Activated naive CD4-positive, alpha-beta T cell treated with anti-CD3 and anti-CD28 coated beads, Interleukin-2, amount 50 U/mL, for 24 hours (primary cell): ENCODE data around the gene OR10V1.
"Not testable (repeated sequence)": the region's sequence is repeated elsewhere in the genome, so short reads cannot be mapped to it uniquely, and the experiment has no call there.

Experiments
- H3K27ac Mint-ChIP-seq: one replicate; pipeline ENCODE4 v1.8.0; 2021; ENCODE audit warnings: mild to moderate bottlenecking, mixed read lengths
- H3K27me3 Mint-ChIP-seq: one replicate; pipeline ENCODE4 v1.8.0; 2021; ENCODE audit warnings: mixed read lengths
- H3K36me3 Mint-ChIP-seq: one replicate; pipeline ENCODE4 v1.8.0; 2021; ENCODE audit warnings: mixed read lengths
- H3K4me1 Mint-ChIP-seq: one replicate; pipeline ENCODE4 v1.8.0; 2021; ENCODE audit warnings: mixed read lengths
- H3K4me3 Mint-ChIP-seq: one replicate; pipeline ENCODE4 v1.8.0; 2021; ENCODE audit warnings: mild to moderate bottlenecking, mixed read lengths
- H3K9me3 Mint-ChIP-seq: one replicate; pipeline ENCODE4 v1.8.0; 2021; ENCODE audit warnings: mixed read lengths

The OR10V1 gene

DNA sequence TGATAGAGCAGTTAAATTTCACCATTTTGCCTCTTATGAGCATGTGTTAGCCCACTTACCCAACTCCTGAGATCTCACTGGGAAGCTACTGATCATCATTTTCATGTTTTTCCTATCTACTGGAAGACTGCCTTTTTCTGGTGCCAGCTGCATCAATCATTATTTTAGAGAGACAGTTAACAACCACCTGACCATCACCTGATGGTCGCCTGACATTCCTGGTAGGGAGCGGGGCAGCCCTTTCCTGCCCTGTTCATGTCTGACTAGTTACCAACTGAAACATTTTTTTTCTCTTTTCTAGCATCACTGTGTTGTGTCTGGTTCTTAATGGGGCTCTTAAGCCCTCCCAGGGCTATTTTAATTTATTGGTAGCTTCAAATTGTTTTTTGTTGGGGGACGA lies 24.6 kb downstream of the OR10V1 start:
- Mint-ChIP-seq H3K9me3 (peaks cover 17% of the 10 kb centered on the region), H3K36me3 (peaks cover 8% of the 10 kb centered on the region), H3K4me1 (peaks cover 5% of the 10 kb centered on the region), H3K27ac (no peak overlapping the region), H3K27me3 (peaks cover 22% of the 10 kb centered on the region), H3K4me3 (no peak overlapping the region)

GRCh38 chr11:59681260-59681725 lies 32.4 kb downstream of the OR10V1 start:
- H3K9me3 Mint-ChIP-seq, H3K27ac Mint-ChIP-seq, H3K4me1 Mint-ChIP-seq, H3K4me3 Mint-ChIP-seq, H3K36me3 Mint-ChIP-seq: not testable (repeated sequence)
- peaks cover 18% of the 10 kb centered on the region for H3K27me3 Mint-ChIP-seq

DNA sequence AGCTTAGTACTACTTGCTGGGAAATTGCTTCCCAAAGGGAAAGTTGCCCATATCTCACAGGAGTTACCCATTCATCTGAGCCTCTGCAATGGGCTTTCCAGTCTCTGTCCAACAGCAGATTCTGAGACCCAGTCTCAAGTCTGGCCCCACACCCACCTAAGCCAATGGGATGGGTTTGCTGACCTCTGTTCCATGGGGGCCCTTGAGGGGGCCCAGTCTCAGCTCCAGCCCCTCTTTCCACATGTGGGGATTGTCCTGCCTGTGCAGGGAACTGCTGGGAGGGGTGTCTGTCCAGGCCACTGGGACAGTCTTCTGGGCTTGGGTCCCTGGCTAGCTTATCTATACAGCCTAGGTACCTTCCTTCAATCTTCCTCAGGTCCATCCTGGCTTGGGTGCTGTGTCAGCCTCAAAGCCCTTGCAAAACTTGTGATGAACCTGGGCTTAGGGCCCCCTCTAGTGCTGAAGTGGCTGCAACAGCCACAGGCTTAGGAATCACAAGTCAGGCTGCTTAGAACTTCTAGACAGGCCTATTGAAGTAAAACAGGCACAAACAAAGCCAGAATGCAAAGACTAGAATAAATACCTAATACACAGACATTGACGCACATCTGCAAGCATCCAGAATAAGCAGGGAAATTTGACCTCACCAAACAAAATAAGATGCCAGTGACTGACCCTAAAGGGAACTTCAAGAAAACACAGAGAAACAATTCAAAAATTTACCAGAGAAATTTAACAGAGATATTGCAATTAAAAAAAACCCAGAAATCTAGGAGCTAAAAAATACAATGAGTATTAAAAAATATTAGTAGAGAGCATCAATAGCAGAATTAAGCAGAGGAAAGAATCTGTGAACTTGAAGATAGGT lies 33.1 kb downstream of the OR10V1 start:
- Mint-ChIP-seq H3K4me3 (no peak overlapping the region), H3K27me3 (peaks cover 16% of the 10 kb centered on the region), H3K36me3 (no peaks in the 10 kb centered on the region)

DNA sequence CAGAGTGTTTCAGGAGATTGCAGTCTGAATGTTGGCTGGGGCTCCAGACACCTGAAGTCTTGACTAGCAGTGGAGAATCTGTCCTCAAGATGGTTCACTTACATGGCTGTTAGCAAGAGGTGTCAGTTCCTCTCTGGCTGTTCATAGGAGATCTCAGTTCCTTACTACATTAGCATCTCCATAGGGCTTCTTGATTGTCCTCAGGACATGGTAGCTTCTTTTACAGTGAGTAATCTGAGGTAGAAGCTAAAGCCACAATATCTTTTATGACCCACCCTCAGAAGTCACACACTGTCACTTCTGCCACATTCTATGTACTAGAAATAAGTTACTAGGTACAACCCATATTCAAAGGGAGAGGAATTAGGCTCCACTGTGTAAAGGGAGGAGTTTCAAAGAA lies 34.3 kb downstream of the OR10V1 start:
- peaks cover 11% of the 10 kb centered on the region for H3K27me3 Mint-ChIP-seq
- no peak overlapping the region for H3K4me3 Mint-ChIP-seq
- H3K9me3 Mint-ChIP-seq: no peaks in the 10 kb centered on the region
- H3K4me1 Mint-ChIP-seq: no peaks in the 10 kb centered on the region
- no peaks in the 10 kb centered on the region for H3K36me3 Mint-ChIP-seq
- H3K27ac Mint-ChIP-seq: no peak overlapping the region

More for the DNA sequence above, 33.1 kb downstream of the OR10V1 start:
- no peak overlapping the region for H3K27ac Mint-ChIP-seq
- H3K9me3 Mint-ChIP-seq: no peaks in the 10 kb centered on the region
- H3K4me1 Mint-ChIP-seq: no peaks in the 10 kb centered on the region

- Mint-ChIP-seq H3K9me3 (no peaks in the 10 kb centered on the region), H3K27me3 (peaks cover 9% of the 10 kb centered on the region), H3K4me3 (no peak overlapping the region), H3K27ac (no peak overlapping the region), H3K4me1 (no peaks in the 10 kb centered on the region), H3K36me3 (no peaks in the 10 kb centered on the region)
These were observed 34.9 kb downstream of the OR10V1 start for GRCh38 chr11:59678813-59679165.

GRCh38 chr11:59678118-59678812 lies 35.4 kb downstream of the OR10V1 start:
- Mint-ChIP-seq H3K4me1 (no peaks in the 10 kb centered on the region), H3K27me3 (peaks cover 7% of the 10 kb centered on the region), H3K4me3 (no peak overlapping the region), H3K27ac (no peak overlapping the region), H3K9me3 (no peaks in the 10 kb centered on the region), H3K36me3 (no peaks in the 10 kb centered on the region)

- Mint-ChIP-seq H3K9me3 (no peaks in the 10 kb centered on the region), H3K4me3 (no peak overlapping the region), H3K36me3 (no peaks in the 10 kb centered on the region), H3K27ac (no peak overlapping the region), H3K4me1 (no peaks in the 10 kb centered on the region), H3K27me3 (peaks cover 4% of the 10 kb centered on the region)
These were observed 37.4 kb downstream of the OR10V1 start for GRCh38 chr11:59676205-59676604.

DNA sequence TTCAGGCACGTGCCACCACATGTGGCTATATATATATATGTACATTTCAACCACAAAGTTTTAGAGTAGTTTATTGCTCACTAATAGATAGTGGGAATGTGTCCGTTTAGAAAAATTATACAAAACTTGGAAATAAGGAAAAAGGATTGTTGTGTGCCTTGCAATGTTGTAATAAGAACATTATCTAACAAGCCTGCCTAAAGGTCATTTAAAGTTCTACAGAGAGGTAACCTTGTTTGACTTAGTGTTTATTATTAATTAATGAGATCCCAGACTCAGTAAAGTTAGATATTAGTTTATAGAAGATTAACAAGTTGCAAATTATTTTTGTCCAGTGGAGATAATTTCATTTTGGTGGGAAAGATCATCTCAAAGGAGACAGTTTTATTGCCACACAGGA lies 39.4 kb downstream of the OR10V1 start:
- Mint-ChIP-seq H3K4me1 (peaks cover 11% of the 10 kb centered on the region), H3K36me3 (no peaks in the 10 kb centered on the region), H3K27me3 (no peaks in the 10 kb centered on the region), H3K9me3 (no peaks in the 10 kb centered on the region), H3K4me3 (no peak overlapping the region), H3K27ac (no peak overlapping the region)

DNA sequence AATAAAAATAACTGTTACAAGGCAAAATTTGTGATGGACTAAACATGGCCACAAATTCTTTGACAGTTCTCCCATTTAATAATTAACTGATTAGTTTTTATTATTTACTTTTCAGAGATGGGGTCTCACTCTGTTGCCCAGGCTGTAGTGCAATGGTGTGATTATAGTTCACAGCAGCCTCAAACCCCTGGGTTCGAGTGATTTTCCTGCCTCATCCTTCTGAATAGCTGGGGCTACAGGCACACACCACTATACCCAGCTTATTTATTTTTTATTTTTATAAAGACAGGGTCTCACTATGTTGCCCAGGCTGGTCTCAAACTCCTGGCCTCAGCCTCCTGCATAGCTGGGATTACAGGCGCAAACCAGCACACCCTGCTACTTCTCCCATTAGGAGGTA lies 40.4 kb downstream of the OR10V1 start:
- Mint-ChIP-seq H3K9me3 (no peaks in the 10 kb centered on the region), H3K4me3 (no peak overlapping the region), H3K27ac (no peak overlapping the region), H3K27me3 (no peaks in the 10 kb centered on the region), H3K36me3 (no peaks in the 10 kb centered on the region), H3K4me1 (peaks cover 13% of the 10 kb centered on the region)

- Mint-ChIP-seq H3K9me3 (no peaks in the 10 kb centered on the region), H3K27me3 (no peaks in the 10 kb centered on the region), H3K4me3 (no peak overlapping the region), H3K4me1 (peaks cover 30% of the 10 kb centered on the region), H3K36me3 (peaks cover 8% of the 10 kb centered on the region), H3K27ac (no peak overlapping the region)
These were observed 42.2 kb downstream of the OR10V1 start for GRCh38 chr11:59671471-59671870.

GRCh38 chr11:59669611-59670009 lies 44.0 kb downstream of the OR10V1 start:
- Mint-ChIP-seq H3K27me3 (no peaks in the 10 kb centered on the region), H3K4me1 (peaks cover 42% of the 10 kb centered on the region), H3K27ac (peak overlapping the region; percentile 96), H3K36me3 (peaks cover 9% of the 10 kb centered on the region), H3K4me3 (peak overlapping the region; percentile 98), H3K9me3 (no peaks in the 10 kb centered on the region)

- no peaks in the 10 kb centered on the region for H3K9me3 Mint-ChIP-seq
- peak within 1 kb of the TSS; percentile 96 for H3K27ac Mint-ChIP-seq
- H3K4me1 Mint-ChIP-seq: peaks cover 46% of the 10 kb centered on the region
- H3K36me3 Mint-ChIP-seq: peaks cover 9% of the 10 kb centered on the region
- no peaks in the 10 kb centered on the region for H3K27me3 Mint-ChIP-seq
- H3K4me3 Mint-ChIP-seq: peak within 1 kb of the TSS; percentile 98
These were observed 44.6 kb downstream of the OR10V1 start, which contains the start of gene PATL1 for GRCh38 chr11:59668950-59669610. Gene PATL1 (minus strand): TSS chr11:59669037. CDS start chr11:59668895, 142 bp downstream.

DNA sequence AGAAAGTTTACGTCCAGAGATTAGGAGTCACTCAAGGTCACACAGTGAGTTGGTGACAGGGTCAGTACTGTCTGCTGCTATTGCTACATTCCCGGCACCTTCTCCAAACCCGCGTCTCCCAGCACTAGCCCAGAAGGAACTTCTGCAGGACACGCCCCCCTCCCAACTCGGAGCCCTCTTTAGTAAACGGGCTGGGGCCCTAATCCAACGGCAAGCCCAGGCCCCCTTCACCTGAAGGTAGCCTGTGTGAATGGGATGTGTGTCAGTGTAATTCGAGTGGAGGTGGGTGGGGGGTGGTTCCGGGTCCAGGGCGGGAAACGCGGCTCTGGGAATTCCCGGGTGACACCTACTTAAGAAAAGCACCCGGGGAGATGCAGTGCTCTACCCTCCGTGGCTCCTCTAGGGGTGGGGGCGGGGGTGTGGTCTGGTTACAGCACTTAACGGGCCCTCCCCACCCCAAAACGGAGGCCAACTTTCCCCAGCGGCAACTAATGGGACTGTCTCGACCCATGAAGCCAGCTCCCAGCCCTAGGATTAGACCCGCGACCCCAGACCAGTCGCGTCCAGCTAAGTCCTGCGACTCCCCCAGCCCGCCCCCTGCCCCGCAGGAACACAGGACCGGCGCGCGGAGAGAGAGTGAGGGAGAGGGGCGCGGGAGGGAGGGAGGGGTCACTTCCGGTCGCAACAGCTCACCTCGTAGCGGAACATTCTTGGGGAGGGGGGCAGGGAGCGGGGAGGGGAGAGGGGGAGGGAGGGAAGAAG lies 45.3 kb downstream of the OR10V1 start:
- Mint-ChIP-seq H3K4me1 (peaks cover 48% of the 10 kb centered on the region), H3K4me3 (peak overlapping the region; percentile 93), H3K36me3 (peaks cover 9% of the 10 kb centered on the region), H3K27ac (peak overlapping the region; percentile 85), H3K27me3 (no peaks in the 10 kb centered on the region), H3K9me3 (no peaks in the 10 kb centered on the region)

GRCh38 chr11:59667812-59668187 lies 45.8 kb downstream of the OR10V1 start:
- H3K27me3 Mint-ChIP-seq: no peaks in the 10 kb centered on the region
- H3K4me1 Mint-ChIP-seq: peaks cover 53% of the 10 kb centered on the region
- peak overlapping the region; percentile 93 for H3K4me3 Mint-ChIP-seq
- H3K9me3 Mint-ChIP-seq: no peaks in the 10 kb centered on the region
- H3K27ac Mint-ChIP-seq: peak overlapping the region; percentile 85
- H3K36me3 Mint-ChIP-seq: peaks cover 11% of the 10 kb centered on the region

- Mint-ChIP-seq H3K27ac (peak overlapping the region; percentile 56), H3K27me3 (no peaks in the 10 kb centered on the region), H3K4me3 (peak overlapping the region; percentile 93), H3K36me3 (peaks cover 11% of the 10 kb centered on the region), H3K4me1 (peaks cover 53% of the 10 kb centered on the region), H3K9me3 (no peaks in the 10 kb centered on the region)
These were observed 46.7 kb downstream of the OR10V1 start for GRCh38 chr11:59666969-59667368.
